ENCODE data around the gene MARF1.

MARF1 gene

GRCh38 chr16:15602285-15603044 lies 40.5 kb downstream of the MARF1 start:
- no peak for DNase-seq (ENCODE audit: low read depth in 1 of 2, low spot score in 1 of 2)

GRCh38 chr16:15601212-15601879 lies 41.6 kb downstream of the MARF1 start:
- DNase-seq (ENCODE audit: low read depth in 1 of 2, low spot score in 1 of 2) = no peak

- DNase-seq (ENCODE audit: low read depth in 1 of 2, low spot score in 1 of 2) = no peak
Measured at GRCh38 chr16:15599303-15600070, 43.5 kb downstream of the MARF1 start.

- DNase-seq (ENCODE audit: low read depth in 1 of 2, low spot score in 1 of 2) = no peak
Measured at GRCh38 chr16:15598648-15599190, 44.2 kb downstream of the MARF1 start.

- DNase-seq (ENCODE audit: low read depth in 1 of 2, low spot score in 1 of 2) = no peak
Measured at GRCh38 chr16:15597822-15598647, 44.9 kb downstream of the MARF1 start.

GRCh38 chr16:15597135-15597534 lies 45.8 kb downstream of the MARF1 start:
- DNase-seq (ENCODE audit: low read depth in 1 of 2, low spot score in 1 of 2) = no peak

GRCh38 chr16:15594711-15595320 lies 48.1 kb downstream of the MARF1 start:
- DNase-seq (ENCODE audit: low read depth in 1 of 2, low spot score in 1 of 2) = no peak

GRCh38 chr16:15593235-15593634 lies 49.7 kb downstream of the MARF1 start:
- DNase-seq (ENCODE audit: low read depth in 1 of 2, low spot score in 1 of 2) = no peak

GRCh38 chr16:15592324-15592723 lies 50.6 kb downstream of the MARF1 start:
- no peak for DNase-seq (ENCODE audit: low read depth in 1 of 2, low spot score in 1 of 2)

GRCh38 chr16:15587152-15587825 lies 55.7 kb downstream of the MARF1 start:
- DNase-seq (ENCODE audit: low read depth in 1 of 2, low spot score in 1 of 2) = no peak

GRCh38 chr16:15586716-15587115 lies 56.2 kb downstream of the MARF1 start:
- DNase-seq (ENCODE audit: low read depth in 1 of 2, low spot score in 1 of 2) = no peak

GRCh38 chr16:15585956-15586355 lies 57.0 kb downstream of the MARF1 start:
- DNase-seq (ENCODE audit: low read depth in 1 of 2, low spot score in 1 of 2) = no peak

GRCh38 chr16:15583526-15583925 lies 59.4 kb downstream of the MARF1 start:
- DNase-seq (ENCODE audit: low read depth in 1 of 2, low spot score in 1 of 2) = no peak

GRCh38 chr16:15581127-15581815 lies 61.7 kb downstream of the MARF1 start:
- no peak for DNase-seq (ENCODE audit: low read depth in 1 of 2, low spot score in 1 of 2)

GRCh38 chr16:15578824-15579223 lies 64.1 kb downstream of the MARF1 start:
- DNase-seq (ENCODE audit: low read depth in 1 of 2, low spot score in 1 of 2) = no peak

GRCh38 chr16:15576960-15577958 lies 65.7 kb downstream of the MARF1 start:
- no peak for DNase-seq (ENCODE audit: low read depth in 1 of 2, low spot score in 1 of 2)

- no peak for DNase-seq (ENCODE audit: low read depth in 1 of 2, low spot score in 1 of 2)
Measured at GRCh38 chr16:15575293-15576049, 67.5 kb downstream of the MARF1 start.
